Stimulated activated naive B cell treated with anti-CD40 and anti-IgM and Interleukin-4, amounts not matched to agents 10 μg/mL and 1 μg/mL and 100 μg/mL, for 72 hours (primary cell): ENCODE data around the gene INIP.
"Not testable (repeated sequence)": the region's sequence is repeated elsewhere in the genome, so short reads cannot be mapped to it uniquely, and the experiment has no call there.

Source experiments
- ATAC-seq, 2 donors: fragments of 150-1000 bp; cut with Tn5 transposase; replicated peaks; 2 replicates each; pipeline ENCODE4 v1.10.0; 2021; ENCODE audit warnings: moderate library complexity in 1 of 2
- DNase-seq: peaks from one replicate; pipeline ENCODE4 v3.0.0; 2021
- H3K27ac Mint-ChIP-seq: one replicate; pipeline ENCODE4 v1.8.0; 2022; ENCODE audit warnings: mild to moderate bottlenecking, mixed read lengths
- H3K27me3 Mint-ChIP-seq, 2 donors: one replicate each; pipeline ENCODE4 v1.8.0; 2022; ENCODE audit warnings: mixed read lengths in 2 of 2
- H3K36me3 Mint-ChIP-seq, 2 donors: one replicate each; pipeline ENCODE4 v1.8.0; 2022; ENCODE audit warnings: mixed read lengths in 2 of 2, mild to moderate bottlenecking in 1 of 2
- H3K4me1 Mint-ChIP-seq, 2 donors: one replicate each; pipeline ENCODE4 v1.8.0; 2022; ENCODE audit warnings: mixed read lengths in 2 of 2, mild to moderate bottlenecking in 1 of 2
- H3K4me3 Mint-ChIP-seq, 2 donors: one replicate each; pipeline ENCODE4 v1.8.0; 2022; ENCODE audit warnings: mild to moderate bottlenecking in 2 of 2, mixed read lengths in 2 of 2, moderate library complexity in 1 of 2
- H3K9me3 Mint-ChIP-seq, 2 donors: one replicate each; pipeline ENCODE4 v1.8.0; 2022; ENCODE audit warnings: mixed read lengths in 2 of 2, mild to moderate bottlenecking in 1 of 2

INIP gene

GRCh38 chr9:112752334-112753125 is 34.6 kb upstream of the INIP start:
- Mint-ChIP-seq H3K4me1 (peaks cover 40 to 71% of the 10 kb centered on the region in 2 donors), H3K4me3 (no peak overlapping the region), H3K36me3 (no peaks in the 10 kb centered on the region), H3K27ac (no peak overlapping the region), H3K27me3 (no peaks in the 10 kb centered on the region), H3K9me3 (no peaks in the 10 kb centered on the region)
- DNase-seq (no peak), ATAC-seq (no peak)

GRCh38 chr9:112751056-112751795 is 33.3 kb upstream of the INIP start:
- Mint-ChIP-seq H3K27ac (peak overlapping the region; percentile 65), H3K4me1 (peaks cover 40 to 72% of the 10 kb centered on the region in 2 donors), H3K4me3 (peak overlapping the region; percentile 85 to 86), H3K9me3 (no peaks in the 10 kb centered on the region), H3K36me3 (no peaks in the 10 kb centered on the region), H3K27me3 (no peaks in the 10 kb centered on the region)
- DNase-seq (peak; percentile 20), ATAC-seq (peak; percentile 50 to 51)

- DNase-seq (no peak), ATAC-seq (no peak)
- Mint-ChIP-seq H3K9me3 (no peaks in the 10 kb centered on the region), H3K4me1 (peaks cover 40 to 72% of the 10 kb centered on the region in 2 donors), H3K4me3 (peak overlapping the region in 1 of 2 donors; percentile 85), H3K27ac (no peak overlapping the region), H3K27me3 (no peaks in the 10 kb centered on the region), H3K36me3 (no peaks in the 10 kb centered on the region)
Observed at GRCh38 chr9:112750764-112751055, 32.8 kb upstream of the INIP start.

- DNase-seq = peak; percentile 75
- peak within 1 kb of the TSS; percentile 90 to 93 for H3K4me3 Mint-ChIP-seq
- H3K9me3 Mint-ChIP-seq = no peaks in the 10 kb centered on the region
- peak within 1 kb of the TSS; percentile 94 for H3K27ac Mint-ChIP-seq
- H3K27me3 Mint-ChIP-seq = no peaks in the 10 kb centered on the region
- H3K36me3 Mint-ChIP-seq = no peaks in the 10 kb centered on the region
- peaks cover 39 to 69% of the 10 kb centered on the region in 2 donors for H3K4me1 Mint-ChIP-seq
- ATAC-seq = peak; percentile 75 to 82
Observed at GRCh38 chr9:112750016-112750763, 32.3 kb upstream of the INIP start, which contains the start of gene SNX30. TSS of gene SNX30 (plus strand) at chr9:112750760. CDS start at chr9:112751002, 242 bp downstream.

GRCh38 chr9:112747094-112747493 is 29.2 kb upstream of the INIP start:
- no peaks in the 10 kb centered on the region for H3K36me3 Mint-ChIP-seq
- H3K4me1 Mint-ChIP-seq = peaks cover 36 to 66% of the 10 kb centered on the region in 2 donors
- H3K9me3 Mint-ChIP-seq = no peaks in the 10 kb centered on the region
- no peak overlapping the region for H3K4me3 Mint-ChIP-seq
- no peak for DNase-seq
- no peaks in the 10 kb centered on the region for H3K27me3 Mint-ChIP-seq
- no peak overlapping the region for H3K27ac Mint-ChIP-seq
- no peak for ATAC-seq

- H3K36me3 Mint-ChIP-seq = no peaks in the 10 kb centered on the region
- ATAC-seq (no peak), DNase-seq (no peak)
- peaks cover 8 to 9% of the 10 kb centered on the region in 2 donors for H3K27me3 Mint-ChIP-seq
- peaks cover 32 to 64% of the 10 kb centered on the region in 2 donors for H3K4me1 Mint-ChIP-seq
- no peak overlapping the region for H3K4me3 Mint-ChIP-seq
- peaks cover 0 to 1% of the 10 kb centered on the region in 2 donors for H3K9me3 Mint-ChIP-seq
- H3K27ac Mint-ChIP-seq = no peak overlapping the region
Observed at GRCh38 chr9:112744177-112744576, 26.3 kb upstream of the INIP start.

- peaks cover 30 to 56% of the 10 kb centered on the region in 2 donors for H3K4me1 Mint-ChIP-seq
- ATAC-seq (peak; percentile 45 to 71), DNase-seq (no peak)
- H3K36me3 Mint-ChIP-seq = no peaks in the 10 kb centered on the region
- peaks cover 0 to 1% of the 10 kb centered on the region in 2 donors for H3K9me3 Mint-ChIP-seq
- no peak overlapping the region for H3K27ac Mint-ChIP-seq
- no peak overlapping the region for H3K4me3 Mint-ChIP-seq
- H3K27me3 Mint-ChIP-seq = peaks cover 8 to 9% of the 10 kb centered on the region in 2 donors
Observed at GRCh38 chr9:112743216-112743836, 25.4 kb upstream of the INIP start.

GRCh38 chr9:112734892-112735291 is 17.0 kb upstream of the INIP start:
- Mint-ChIP-seq H3K36me3 (no peaks in the 10 kb centered on the region), H3K27me3 (peaks cover 3 to 9% of the 10 kb centered on the region in 2 donors), H3K9me3 (no peaks in the 10 kb centered on the region), H3K4me1 (peaks cover 4 to 5% of the 10 kb centered on the region in 2 donors), H3K27ac (no peak overlapping the region), H3K4me3 (no peak overlapping the region)
- DNase-seq = no peak
- no peak for ATAC-seq

GRCh38 chr9:112731971-112732370 is 14.1 kb upstream of the INIP start:
- ATAC-seq = no peak
- Mint-ChIP-seq H3K36me3 (no peaks in the 10 kb centered on the region), H3K4me1 (peaks cover 2 to 6% of the 10 kb centered on the region in 2 donors)

GRCh38 chr9:112728401-112728800 is 10.5 kb upstream of the INIP start:
- no peaks in the 10 kb centered on the region for H3K27me3 Mint-ChIP-seq
- DNase-seq (no peak), ATAC-seq (no peak)
- no peak overlapping the region for H3K4me3 Mint-ChIP-seq
- H3K9me3 Mint-ChIP-seq = no peaks in the 10 kb centered on the region
- H3K36me3 Mint-ChIP-seq = no peaks in the 10 kb centered on the region
- peaks cover 14 to 23% of the 10 kb centered on the region in 2 donors for H3K4me1 Mint-ChIP-seq
- H3K27ac Mint-ChIP-seq = no peak overlapping the region

More at GRCh38 chr9:112731971-112732370, 14.1 kb upstream of the INIP start:
- H3K27me3 Mint-ChIP-seq = no peaks in the 10 kb centered on the region
- no peaks in the 10 kb centered on the region for H3K9me3 Mint-ChIP-seq
- no peak overlapping the region for H3K4me3 Mint-ChIP-seq
- no peak for DNase-seq
- no peak overlapping the region for H3K27ac Mint-ChIP-seq

- Mint-ChIP-seq H3K9me3 (no peaks in the 10 kb centered on the region), H3K4me3 (peak overlapping the region in 1 of 2 donors; percentile 66), H3K27me3 (no peaks in the 10 kb centered on the region), H3K27ac (no peak overlapping the region), H3K36me3 (no peaks in the 10 kb centered on the region), H3K4me1 (peaks cover 14 to 23% of the 10 kb centered on the region in 2 donors)
- ATAC-seq (peak; percentile 88 to 89), DNase-seq (no peak)
Observed at GRCh38 chr9:112726428-112726827, 8.5 kb upstream of the INIP start.

GRCh38 chr9:112725961-112726360 is 8.0 kb upstream of the INIP start:
- no peak for DNase-seq
- no peaks in the 10 kb centered on the region for H3K9me3 Mint-ChIP-seq
- no peak overlapping the region for H3K4me3 Mint-ChIP-seq
- no peaks in the 10 kb centered on the region for H3K27me3 Mint-ChIP-seq
- H3K36me3 Mint-ChIP-seq = no peaks in the 10 kb centered on the region
- peak overlapping the region; percentile 67 for H3K27ac Mint-ChIP-seq
- ATAC-seq = peak; percentile 56 to 66
- peaks cover 14 to 23% of the 10 kb centered on the region in 2 donors for H3K4me1 Mint-ChIP-seq

- not testable (repeated sequence) for H3K27me3 Mint-ChIP-seq, ATAC-seq, DNase-seq, H3K27ac Mint-ChIP-seq, H3K4me3 Mint-ChIP-seq, H3K9me3 Mint-ChIP-seq, H3K36me3 Mint-ChIP-seq
- peaks cover 18 to 23% of the 10 kb centered on the region in 2 donors for H3K4me1 Mint-ChIP-seq
Observed at GRCh38 chr9:112722749-112723148, 4.8 kb upstream of the INIP start.
